Neural cell (in vitro differentiated cells): ENCODE results near the gene ENKUR. TPM values are rescaled to one million over a fixed set of nuclear protein-coding genes. Genes with fewer than 3 reads are reported as not detected.

Source experiments
- H2AFZ ChIP-seq: fragments of 200-600, 300-800 bp; sonication (generic), shearing (Covaris generic); 2 replicates; pipeline ENCODE4 v1.6.0; 2014; ENCODE audit warnings: low read depth, mild to moderate bottlenecking, antibody characterized with exemption, low read length, moderate library complexity
- H3F3A ChIP-seq: fragments of 200-600 bp; shearing (Covaris generic); 2 replicates; pipeline ENCODE4 v1.6.1; 2016; ENCODE audit warnings: mild to moderate bottlenecking, moderate library complexity, mixed read lengths, antibody characterized with exemption, low read length; ENCODE audit not compliant: insufficient read depth, poor library complexity, severe bottlenecking
- H3K27ac ChIP-seq: fragments of 200-600, 300-800 bp; sonication (generic), shearing (Covaris generic); 2 replicates; pipeline ENCODE4 v1.5.1; 2014; ENCODE audit warnings: mild to moderate bottlenecking, low read length, moderate library complexity
- H3K27me3 ChIP-seq: fragments of 300-800, 200-600 bp; sonication (generic), shearing (Covaris generic); 2 replicates; pipeline ENCODE4 v1.6.0; 2014; ENCODE audit warnings: mild to moderate bottlenecking, low read depth, low read length, moderate library complexity; ENCODE audit not compliant: insufficient read depth
- H3K36me3 ChIP-seq: fragments of 300-800, 200-600 bp; sonication (generic), shearing (Covaris generic); 2 replicates; pipeline ENCODE4 v1.5.1; 2014; ENCODE audit warnings: mild to moderate bottlenecking, antibody characterized with exemption, low read length, moderate library complexity; ENCODE audit not compliant: insufficient read depth
- H3K4me2 ChIP-seq: fragments of 300-800, 200-600 bp; sonication (generic), shearing (Covaris generic); 2 replicates; pipeline ENCODE4 v1.6.0; 2014; ENCODE audit warnings: mild to moderate bottlenecking, low read length
- H3K4me3 ChIP-seq: fragments of 300-800, 200-600 bp; sonication (generic), shearing (Covaris generic); 2 replicates; pipeline ENCODE4 v1.5.1; 2014; ENCODE audit warnings: mild to moderate bottlenecking, low read length, moderate library complexity
- H3K79me2 ChIP-seq: fragments of 200-600 bp; shearing (Covaris generic); replicated peaks from 2 replicates; pipeline ENCODE4 v1.6.0; 2014; ENCODE audit warnings: mild to moderate bottlenecking, low read length, moderate library complexity; ENCODE audit not compliant: insufficient read depth
- H3K9ac ChIP-seq: fragments of 300-800, 200-600 bp; sonication (generic), shearing (Covaris generic); 2 replicates; pipeline ENCODE4 v1.6.1; 2016; ENCODE audit warnings: mild to moderate bottlenecking, low read length, mixed read lengths
- H3K9me2 ChIP-seq: fragments of 200-600 bp; shearing (Covaris generic); 2 replicates; pipeline ENCODE4 v1.6.1; 2016; ENCODE audit warnings: mild to moderate bottlenecking, low read length, mixed read lengths; ENCODE audit not compliant: insufficient read depth
- H3K9me3 ChIP-seq: fragments of 200-600, 300-800 bp; sonication (generic), shearing (Covaris generic); 2 replicates; pipeline ENCODE4 v1.6.1; 2016; ENCODE audit warnings: mild to moderate bottlenecking, mixed run types, low read length, moderate library complexity, mixed read lengths
- H4K20me1 ChIP-seq: fragments of 200-600 bp; shearing (Covaris generic); 2 replicates; pipeline ENCODE4 v1.6.1; 2016; ENCODE audit warnings: mild to moderate bottlenecking, mixed run types; ENCODE audit not compliant: insufficient read depth
- CTCF ChIP-seq: fragments of 450-650 bp; IDR thresholded peaks from 2 replicates; pipeline ENCODE4 v1.5.1; 2014; ENCODE audit warnings: antibody characterized with exemption, mild to moderate bottlenecking, moderate library complexity; ENCODE audit not compliant: poor library complexity, severe bottlenecking
- EP300 ChIP-seq: fragments of 450-650 bp; conservative IDR thresholded peaks from 2 replicates; pipeline ENCODE4 v1.6.1; 2014; ENCODE audit warnings: antibody characterized with exemption, mild to moderate bottlenecking, moderate library complexity; ENCODE audit not compliant: poor library complexity, severe bottlenecking
- EZH2 ChIP-seq: fragments of 200-600, 300-800 bp; shearing (Covaris generic), sonication (generic); IDR thresholded peaks from 2 replicates; pipeline ENCODE4 v1.6.1; 2014; ENCODE audit warnings: antibody characterized with exemption, low read length, borderline replicate concordance, mild to moderate bottlenecking; ENCODE audit not compliant: insufficient read depth, poor library complexity, severe bottlenecking
- MXI1 ChIP-seq: fragments of 450-650 bp; conservative IDR thresholded peaks from 2 replicates; pipeline ENCODE4 v1.6.1; 2014; ENCODE audit warnings: antibody characterized with exemption, mild to moderate bottlenecking; ENCODE audit not compliant: poor library complexity, severe bottlenecking
- POLR2AphosphoS5 ChIP-seq: IDR thresholded peaks from 2 replicates; pipeline ENCODE4 v1.6.1; 2012
- RAD21 ChIP-seq: fragments of 450-650 bp; conservative IDR thresholded peaks from 2 replicates; pipeline ENCODE4 v1.6.1; 2014; ENCODE audit warnings: antibody characterized with exemption, mild to moderate bottlenecking, moderate library complexity
- REST ChIP-seq: IDR thresholded peaks from 2 replicates; pipeline ENCODE4 v1.6.1; 2012; ENCODE audit warnings: borderline replicate concordance
- SMC3 ChIP-seq: fragments of 450-650 bp; conservative IDR thresholded peaks from 2 replicates; pipeline ENCODE4 v1.6.1; 2014; ENCODE audit warnings: antibody characterized with exemption, mild to moderate bottlenecking, moderate library complexity; ENCODE audit not compliant: poor library complexity
- TAF1 ChIP-seq: IDR thresholded peaks from 2 replicates; pipeline ENCODE4 v1.6.1; 2012; ENCODE audit warnings: low read depth
- polyA plus RNA-seq: library from polyadenylated mRNA; depleted of rRNA; stranded (reverse); fragments of >200 nt; gene quantifications from 2 replicates; pipeline ENCODE4 v1.2.3, GENCODE V29; 2014

The ENKUR gene
- polyA plus RNA-seq, 1 donor from 2014 or later = 2.6 TPM

GRCh38 chr10:25029519-25029918 lies 13.6 kb upstream of the ENKUR start:
- no peak for TF ChIP-seq SMC3
- no peak for TF ChIP-seq EP300
- TF ChIP-seq POLR2AphosphoS5 = no peak
- TF ChIP-seq CTCF = no peak
- TF ChIP-seq TAF1 = no peak
- TF ChIP-seq RAD21 = no peak
- TF ChIP-seq EZH2 = no peak
- TF ChIP-seq REST = no peak
- no peak for TF ChIP-seq MXI1
- no peaks in the 10 kb centered on the region for H3K9me3 ChIP-seq
- no peaks in the 10 kb centered on the region for H3K9me2 ChIP-seq
- no peak overlapping the region for H3K27ac ChIP-seq
- no peaks in the 10 kb centered on the region for H3K27me3 ChIP-seq
- H2AFZ ChIP-seq = no peak overlapping the region
- no peaks in the 10 kb centered on the region for H4K20me1 ChIP-seq
- H3F3A ChIP-seq = no peaks in the 10 kb centered on the region
- H3K36me3 ChIP-seq = no peaks in the 10 kb centered on the region
- no peak overlapping the region for H3K4me2 ChIP-seq
- H3K4me3 ChIP-seq = no peak overlapping the region
- H3K9ac ChIP-seq = no peak overlapping the region
- no peaks in the 10 kb centered on the region for H3K79me2 ChIP-seq

GRCh38 chr10:25028711-25029110 lies 12.8 kb upstream of the ENKUR start:
- H3K27ac ChIP-seq = no peak overlapping the region
- H3K79me2 ChIP-seq = no peaks in the 10 kb centered on the region
- no peaks in the 10 kb centered on the region for H3K9me3 ChIP-seq
- H3K4me3 ChIP-seq = no peak overlapping the region
- no peaks in the 10 kb centered on the region for H3F3A ChIP-seq
- TF ChIP-seq MXI1 (no peak), REST (no peak), CTCF (no peak), EP300 (no peak), EZH2 (no peak), TAF1 (no peak), SMC3 (no peak), POLR2AphosphoS5 (no peak), RAD21 (no peak)
- no peak overlapping the region for H3K4me2 ChIP-seq
- no peaks in the 10 kb centered on the region for H3K27me3 ChIP-seq
- no peak overlapping the region for H3K9ac ChIP-seq
- no peaks in the 10 kb centered on the region for H3K36me3 ChIP-seq
- no peaks in the 10 kb centered on the region for H4K20me1 ChIP-seq
- no peak overlapping the region for H2AFZ ChIP-seq
- no peaks in the 10 kb centered on the region for H3K9me2 ChIP-seq
